Testis (tissue), 2 donors: ENCODE measurements around the gene CAPZB.

Source experiments
- CTCF ChIP-seq, 3 experiments: fragments of 450-650 bp in 2 of 3; fragments of 200-600 bp in 1 of 3; sonication (generic) in 1 of 3; IDR thresholded peaks; one replicate each; pipeline ENCODE4 v1.5.1; 2016 to 2019; ENCODE audit warnings: antibody characterized with exemption in 3 of 3, mild to moderate bottlenecking in 2 of 3, moderate library complexity in 1 of 3
- POLR2A ChIP-seq: fragments of 450-650 bp; IDR thresholded peaks from one replicate; pipeline ENCODE4 v1.6.1; 2017; ENCODE audit warnings: antibody characterized with exemption, mild to moderate bottlenecking, moderate library complexity

GRCh38 chr1:19395678-19396192, 89.6 kb downstream of the CAPZB start:
- TF ChIP-seq CTCF (IDR thresholded peaks at IDR 0.05): no peak
- no peak for TF ChIP-seq POLR2A
